ENCODE data around the gene ACSM6.

- TF ChIP-seq REST (IDR thresholded peaks at IDR 0.05; ENCODE audit: low read depth, low read length) (no peak), CTCF (IDR thresholded peaks at IDR 0.05) (no peak), USF2 (IDR thresholded peaks at IDR 0.05; ENCODE audit: borderline replicate concordance, low read depth, low read length) (no peak), RAD21 (IDR thresholded peaks at IDR 0.05; ENCODE audit: low read length) (no peak), FOXM1 (IDR thresholded peaks at IDR 0.05; ENCODE audit: low read depth) (no peak), MAX (IDR thresholded peaks at IDR 0.05; ENCODE audit: low read depth) (no peak), GATA2 (CRISPR knock-in tag; IDR thresholded peaks at IDR 0.05) (no peak), NRF1 (IDR thresholded peaks at IDR 0.05; ENCODE audit: low read depth, low read length) (no peak), SIN3A (IDR thresholded peaks at IDR 0.05; ENCODE audit: borderline replicate concordance, low read depth, low read length) (no peak), MXI1 (IDR thresholded peaks at IDR 0.05; ENCODE audit: low read depth, low read length) (no peak), RFX5 (IDR thresholded peaks at IDR 0.05; ENCODE audit: low read length) (no peak), TAF1 (IDR thresholded peaks at IDR 0.05; ENCODE audit: borderline replicate concordance, low read depth, low read length) (no peak)
Observed at GRCh38 chr10:95267251-95267650, 73.2 kb downstream of the ACSM6 start.
